SU-DHL-6 (cell line): Measurements from ENCODE around the gene SEC63.

ENCODE experiments used
- H2AFZ ChIP-seq: fragments of 200-600 bp; sonication (generic); 2 replicates; pipeline ENCODE4 v1.6.1; 2014; ENCODE audit warnings: low read depth, mild to moderate bottlenecking, moderate library complexity, mixed read lengths, antibody characterized with exemption, low read length; ENCODE audit not compliant: severe bottlenecking
- H3F3A ChIP-seq: fragments of 200-600 bp; shearing (Covaris generic); 2 replicates; pipeline ENCODE4 v1.6.0; 2016; ENCODE audit warnings: antibody characterized with exemption, mild to moderate bottlenecking; ENCODE audit not compliant: insufficient read depth
- H3K27ac ChIP-seq: fragments of 200-600 bp; sonication (generic); 2 replicates; pipeline ENCODE4 v1.5.1; 2016; ENCODE audit warnings: low read depth, mild to moderate bottlenecking, low read length, moderate library complexity, mixed read lengths
- H3K27me3 ChIP-seq: fragments of 200-600 bp; sonication (generic), shearing (Covaris generic); 2 replicates; pipeline ENCODE4 v1.6.0; 2014; ENCODE audit warnings: mild to moderate bottlenecking, low read length
- H3K36me3 ChIP-seq: fragments of 200-600 bp; sonication (generic); 2 replicates; pipeline ENCODE4 v1.6.1; 2014; ENCODE audit warnings: mild to moderate bottlenecking, low read length, mixed read lengths
- H3K4me2 ChIP-seq: fragments of 300-600, 200-600 bp; shearing (Covaris generic), sonication (generic); 2 replicates; pipeline ENCODE4 v1.6.0; 2014; ENCODE audit warnings: low read length, low read depth, mild to moderate bottlenecking; ENCODE audit not compliant: poor library complexity, severe bottlenecking
- H3K4me3 ChIP-seq: fragments of 200-600 bp; sonication (generic); 2 replicates; pipeline ENCODE4 v1.5.1; 2014; ENCODE audit warnings: antibody characterized with exemption, low read length, mild to moderate bottlenecking, mixed read lengths; ENCODE audit not compliant: insufficient read depth, poor library complexity, severe bottlenecking
- H3K79me2 ChIP-seq: fragments of 200-600 bp; sonication (generic); 2 replicates; pipeline ENCODE4 v1.6.1; 2014; ENCODE audit warnings: mild to moderate bottlenecking, low read length, moderate library complexity; ENCODE audit not compliant: insufficient read depth
- H3K9ac ChIP-seq: fragments of 200-600 bp; sonication (generic); 2 replicates; pipeline ENCODE4 v1.7.0; 2014; ENCODE audit warnings: mild to moderate bottlenecking, low read length
- H3K9me2 ChIP-seq: fragments of 200-600 bp; sonication (generic); replicated peaks from 2 replicates; pipeline ENCODE4 v1.6.1; 2014; ENCODE audit warnings: low read length; ENCODE audit not compliant: insufficient read depth
- H3K9me3 ChIP-seq: fragments of 200-600 bp; sonication (generic); 2 replicates; pipeline ENCODE4 v1.6.1; 2014; ENCODE audit warnings: low read length, mixed read lengths; ENCODE audit not compliant: insufficient read depth
- H4K20me1 ChIP-seq: fragments of 200-600 bp; sonication (generic); 2 replicates; pipeline ENCODE4 v1.6.1; 2014; ENCODE audit warnings: low read depth, mild to moderate bottlenecking, antibody characterized with exemption, low read length, moderate library complexity, mixed read lengths
- EZH2phosphoT487 ChIP-seq: fragments of 200-600 bp; sonication (generic), shearing (Covaris generic); conservative IDR thresholded peaks from 2 replicates; pipeline ENCODE4 v1.6.1; 2018; ENCODE audit warnings: mild to moderate bottlenecking, antibody characterized with exemption, low read length, moderate library complexity, mixed read lengths
- TF ChIP-seq, protein P1 (sequence below): fragments of 200-600 bp; sonication (generic); IDR thresholded peaks from one replicate; pipeline ENCODE4 v1.5.1; 2017; ENCODE audit warnings: antibody characterized with exemption, mild to moderate bottlenecking, low read length, moderate library complexity; ENCODE audit not compliant: insufficient read depth, poor library complexity, severe bottlenecking

The SEC63 gene

DNA sequence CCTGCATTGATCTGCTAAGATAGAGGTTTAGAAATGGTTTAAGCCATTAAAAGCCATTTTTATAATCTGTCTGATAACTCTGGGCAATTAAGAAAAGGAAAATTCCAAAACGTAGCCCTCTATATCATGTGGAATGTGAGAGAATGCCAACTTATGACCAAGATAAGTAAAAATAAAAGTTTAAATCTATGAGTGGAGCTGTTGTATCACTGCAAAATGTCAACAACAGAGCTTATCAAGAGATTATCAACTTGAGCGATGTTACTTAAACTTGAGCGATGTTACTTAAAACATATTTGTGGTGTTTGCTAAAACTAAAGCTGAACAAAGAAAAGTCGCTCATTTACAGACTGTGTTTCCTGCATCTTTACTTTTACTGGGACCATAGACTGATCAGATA, 87.0 kb downstream of the SEC63 start:
- no peak overlapping the region for H3K9ac ChIP-seq
- TF ChIP-seq, protein P1, sequence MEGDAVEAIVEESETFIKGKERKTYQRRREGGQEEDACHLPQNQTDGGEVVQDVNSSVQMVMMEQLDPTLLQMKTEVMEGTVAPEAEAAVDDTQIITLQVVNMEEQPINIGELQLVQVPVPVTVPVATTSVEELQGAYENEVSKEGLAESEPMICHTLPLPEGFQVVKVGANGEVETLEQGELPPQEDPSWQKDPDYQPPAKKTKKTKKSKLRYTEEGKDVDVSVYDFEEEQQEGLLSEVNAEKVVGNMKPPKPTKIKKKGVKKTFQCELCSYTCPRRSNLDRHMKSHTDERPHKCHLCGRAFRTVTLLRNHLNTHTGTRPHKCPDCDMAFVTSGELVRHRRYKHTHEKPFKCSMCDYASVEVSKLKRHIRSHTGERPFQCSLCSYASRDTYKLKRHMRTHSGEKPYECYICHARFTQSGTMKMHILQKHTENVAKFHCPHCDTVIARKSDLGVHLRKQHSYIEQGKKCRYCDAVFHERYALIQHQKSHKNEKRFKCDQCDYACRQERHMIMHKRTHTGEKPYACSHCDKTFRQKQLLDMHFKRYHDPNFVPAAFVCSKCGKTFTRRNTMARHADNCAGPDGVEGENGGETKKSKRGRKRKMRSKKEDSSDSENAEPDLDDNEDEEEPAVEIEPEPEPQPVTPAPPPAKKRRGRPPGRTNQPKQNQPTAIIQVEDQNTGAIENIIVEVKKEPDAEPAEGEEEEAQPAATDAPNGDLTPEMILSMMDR, result no peak
- no peak for TF ChIP-seq EZH2phosphoT487
- no peaks in the 10 kb centered on the region for H3F3A ChIP-seq

DNA sequence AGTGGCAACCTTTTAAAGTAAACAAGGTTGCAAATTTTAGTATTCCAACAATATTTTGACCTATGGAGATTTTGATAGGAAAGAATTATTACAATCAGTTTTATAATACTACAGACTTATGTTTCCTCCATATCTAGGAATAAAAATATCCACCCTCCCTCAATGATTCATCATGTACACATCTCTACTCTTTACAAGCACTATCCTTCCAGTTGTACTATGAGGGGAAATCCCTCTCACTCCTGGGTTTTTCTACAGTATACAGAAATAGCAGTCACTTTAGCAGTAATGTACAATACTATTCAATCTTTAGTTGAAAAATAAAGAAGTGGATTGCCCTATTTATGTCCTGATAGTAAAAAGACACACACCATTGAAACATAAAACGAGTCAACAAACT, 87.6 kb downstream of the SEC63 start:
- no peaks in the 10 kb centered on the region for H3K9me3 ChIP-seq

More for the DNA sequence above, 87.0 kb downstream of the SEC63 start:
- Histone ChIP-seq H3K9me2 (no peaks in the 10 kb centered on the region), H3K4me2 (no peak overlapping the region), H2AFZ (no peak overlapping the region), H3K27me3 (no peaks in the 10 kb centered on the region), H3K9me3 (no peaks in the 10 kb centered on the region), H3K4me3 (no peak overlapping the region), H3K79me2 (no peaks in the 10 kb centered on the region), H3K36me3 (peaks cover 29% of the 10 kb centered on the region; the same call in 1 of the 2 replicates), H3K27ac (no peak overlapping the region), H4K20me1 (no peaks in the 10 kb centered on the region)

DNA sequence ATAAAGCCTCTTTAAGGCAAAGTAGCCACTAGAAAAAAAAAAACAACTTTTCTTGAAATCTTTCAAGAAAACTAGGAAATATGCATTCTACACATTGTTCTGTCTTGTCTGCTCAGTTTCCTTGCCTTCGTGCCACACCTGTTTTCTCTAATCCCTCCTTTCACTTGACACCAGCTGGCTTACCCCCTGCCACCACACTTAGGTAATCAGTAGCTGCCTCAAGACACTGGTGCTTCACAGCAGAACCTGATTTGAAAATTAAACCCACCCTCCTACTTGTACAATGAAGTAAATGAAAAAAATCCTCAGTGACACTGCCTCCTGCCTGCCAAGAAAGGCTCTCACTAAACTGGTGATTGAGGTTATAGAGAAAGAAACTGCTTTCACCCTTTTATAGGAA, 88.1 kb downstream of the SEC63 start:
- Histone ChIP-seq H3K36me3 (peaks cover 19% of the 10 kb centered on the region; the same call in 1 of the 2 replicates), H3K4me2 (no peak overlapping the region)

More for the DNA sequence above, 87.6 kb downstream of the SEC63 start:
- Histone ChIP-seq H3F3A (no peaks in the 10 kb centered on the region), H3K36me3 (peaks cover 23% of the 10 kb centered on the region; the same call in 1 of the 2 replicates), H3K9me2 (no peaks in the 10 kb centered on the region), H2AFZ (no peak overlapping the region), H3K9ac (no peak overlapping the region), H4K20me1 (no peaks in the 10 kb centered on the region), H3K4me3 (no peak overlapping the region), H3K4me2 (no peak overlapping the region), H3K27me3 (no peaks in the 10 kb centered on the region), H3K27ac (no peak overlapping the region), H3K79me2 (no peaks in the 10 kb centered on the region)
- TF ChIP-seq, protein P1, result no peak
- no peak for TF ChIP-seq EZH2phosphoT487

More for the DNA sequence above, 88.1 kb downstream of the SEC63 start:
- H3K27ac ChIP-seq, result no peak overlapping the region
- H3F3A ChIP-seq, result no peaks in the 10 kb centered on the region
- no peaks in the 10 kb centered on the region for H3K9me3 ChIP-seq
- no peak overlapping the region for H3K4me3 ChIP-seq
- H3K79me2 ChIP-seq, result no peaks in the 10 kb centered on the region
- H3K9me2 ChIP-seq, result no peaks in the 10 kb centered on the region
- H2AFZ ChIP-seq, result no peak overlapping the region
- TF ChIP-seq, protein P1, result no peak
- no peak for TF ChIP-seq EZH2phosphoT487
- H3K27me3 ChIP-seq, result no peaks in the 10 kb centered on the region
- H4K20me1 ChIP-seq, result no peaks in the 10 kb centered on the region
- no peak overlapping the region for H3K9ac ChIP-seq
